Limb (tissue), 2 donors: Measurements from ENCODE around the gene DAPK2.

ENCODE experiments used
- DNase-seq, 2 donors: peaks; one replicate each; pipeline ENCODE4 v3.0.0-alpha.2; 2016; ENCODE audit errors: extremely low spot score in 2 of 2

The DAPK2 gene

GRCh38 chr15:64024172-64025050, 21.9 kb downstream of the DAPK2 start:
- DNase-seq: no peak

GRCh38 chr15:64023220-64023619, 23.1 kb downstream of the DAPK2 start:
- DNase-seq: no peak

- no peak for DNase-seq
Observed at GRCh38 chr15:64022571-64022970, 23.7 kb downstream of the DAPK2 start.

GRCh38 chr15:64019764-64020163, 26.5 kb downstream of the DAPK2 start:
- DNase-seq: no peak

GRCh38 chr15:64017591-64018163, 28.6 kb downstream of the DAPK2 start:
- DNase-seq: no peak

GRCh38 chr15:64017082-64017588, 29.1 kb downstream of the DAPK2 start:
- DNase-seq: no peak

- DNase-seq: no peak
Observed at GRCh38 chr15:64016257-64016656, 30.0 kb downstream of the DAPK2 start.

GRCh38 chr15:64014995-64015394, 31.3 kb downstream of the DAPK2 start:
- DNase-seq: no peak

- DNase-seq: no peak
Observed at GRCh38 chr15:64013179-64014062, 32.9 kb downstream of the DAPK2 start.

GRCh38 chr15:64011736-64012135, 34.5 kb downstream of the DAPK2 start:
- peak in 1 of 2 donors; percentile 47 for DNase-seq

GRCh38 chr15:64010719-64011118, 35.6 kb downstream of the DAPK2 start:
- no peak for DNase-seq

GRCh38 chr15:64009798-64010261, 36.5 kb downstream of the DAPK2 start:
- no peak for DNase-seq

GRCh38 chr15:64009241-64009640, 37.0 kb downstream of the DAPK2 start:
- DNase-seq: no peak

GRCh38 chr15:64008177-64008576, 38.1 kb downstream of the DAPK2 start:
- no peak for DNase-seq

- DNase-seq: no peak
Observed at GRCh38 chr15:64006642-64007041, 39.6 kb downstream of the DAPK2 start.

- DNase-seq: no peak
Observed at GRCh38 chr15:64004587-64004986, 41.7 kb downstream of the DAPK2 start.

- no peak for DNase-seq
Observed at GRCh38 chr15:64004056-64004455, 42.2 kb downstream of the DAPK2 start.

GRCh38 chr15:64003182-64003581, 43.1 kb downstream of the DAPK2 start:
- DNase-seq: no peak

- no peak for DNase-seq
Observed at GRCh38 chr15:64001148-64001547, 45.1 kb downstream of the DAPK2 start.

GRCh38 chr15:64000183-64000951, 45.9 kb downstream of the DAPK2 start:
- no peak for DNase-seq

GRCh38 chr15:63999177-63999576, 47.1 kb downstream of the DAPK2 start:
- DNase-seq: no peak
